Daoy (cell line): ENCODE data around the gene RETSAT. TPM values are rescaled to one million over a fixed set of nuclear protein-coding genes. Genes with fewer than 3 reads are reported as not detected.
"Not testable (repeated sequence)": the region's sequence is repeated elsewhere in the genome, so short reads cannot be mapped to it uniquely, and the experiment has no call there.

ENCODE experiments used
- DNase-seq: peaks from one replicate; pipeline ENCODE4 v3.0.0-alpha.2; 2015; ENCODE audit warnings: low read depth
- total RNA-seq: library from RNA; depleted of rRNA; stranded (reverse); fragments of >200 nt; shearing (Covaris generic); gene quantifications from 2 replicates; pipeline ENCODE4 v1.2.3, GENCODE V29; 2014

RETSAT gene
- total RNA-seq, 1 experiment from 2014 or later = 18.8 TPM

- no peak for DNase-seq
These were observed 25.7 kb upstream of the RETSAT start for GRCh38 chr2:85380048-85380447.

DNA sequence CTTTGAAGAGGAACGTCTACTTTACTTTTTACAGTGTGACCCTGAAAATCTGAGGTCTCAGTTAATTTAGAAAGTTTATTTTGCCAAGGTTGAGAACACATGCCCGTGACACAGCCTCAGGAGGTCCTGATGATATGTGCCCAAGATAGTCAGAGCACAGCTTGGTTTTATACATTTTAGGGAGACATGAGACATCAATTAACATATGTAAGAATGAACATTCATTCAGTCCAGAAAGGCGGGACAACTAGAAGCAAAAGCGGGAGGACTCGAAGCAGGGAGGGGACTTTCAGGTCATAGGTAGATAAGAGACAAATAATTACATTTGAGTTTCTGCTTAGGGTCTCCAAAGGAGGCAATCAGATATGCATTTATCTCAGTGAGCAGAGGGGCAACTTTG is 23.9 kb upstream of the RETSAT start:
- no peak for DNase-seq

DNA sequence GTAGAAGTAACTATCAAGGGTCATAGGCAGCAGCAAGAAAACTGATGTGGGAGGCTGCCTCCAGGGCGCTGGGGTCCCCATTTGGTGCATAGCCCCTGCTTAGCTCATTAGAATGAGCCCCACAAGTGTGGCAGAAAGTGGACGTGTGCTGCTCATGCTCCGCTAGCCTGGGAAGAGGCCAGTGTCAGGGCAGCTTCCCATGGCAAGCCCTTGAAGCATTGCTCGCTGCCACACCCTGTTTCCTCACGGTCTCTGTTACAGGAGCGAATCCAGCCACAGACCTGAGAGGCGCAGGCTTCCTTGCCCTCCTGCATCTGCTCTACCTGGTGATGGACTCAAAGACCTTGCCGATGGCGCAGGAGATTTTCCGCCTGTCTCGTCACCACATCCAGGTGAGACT is 22.8 kb upstream of the RETSAT start:
- no peak for DNase-seq

- no peak for DNase-seq
These were observed 22.1 kb upstream of the RETSAT start for GRCh38 chr2:85376291-85377065.

- DNase-seq = no peak
These were observed 16.7 kb upstream of the RETSAT start for GRCh38 chr2:85371045-85371444.

DNA sequence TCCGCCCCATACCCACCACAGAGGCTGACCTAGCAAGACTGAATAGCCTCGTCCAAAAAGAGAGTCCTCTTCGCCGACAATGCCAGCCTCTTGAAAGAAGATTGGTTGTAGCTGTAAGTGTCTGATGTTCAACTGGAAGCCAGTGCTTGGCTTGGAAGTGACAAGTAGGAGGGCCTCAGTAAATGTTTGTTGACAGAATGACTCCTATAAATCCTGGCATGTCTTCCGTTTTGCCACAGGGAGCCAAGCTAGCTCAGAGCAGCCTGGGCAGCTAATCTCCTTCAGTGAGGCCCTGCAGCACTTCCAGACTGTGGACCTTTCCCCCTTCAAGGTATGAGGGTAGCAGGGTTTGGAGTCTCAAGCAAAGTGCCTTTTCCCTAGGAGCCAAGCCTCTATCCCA is 15.2 kb upstream of the RETSAT start:
- peak; percentile 10 for DNase-seq

- DNase-seq = no peak
These were observed 14.6 kb upstream of the RETSAT start for GRCh38 chr2:85368921-85369320.

- DNase-seq = no peak
These were observed 12.9 kb upstream of the RETSAT start for GRCh38 chr2:85367180-85367579.

DNA sequence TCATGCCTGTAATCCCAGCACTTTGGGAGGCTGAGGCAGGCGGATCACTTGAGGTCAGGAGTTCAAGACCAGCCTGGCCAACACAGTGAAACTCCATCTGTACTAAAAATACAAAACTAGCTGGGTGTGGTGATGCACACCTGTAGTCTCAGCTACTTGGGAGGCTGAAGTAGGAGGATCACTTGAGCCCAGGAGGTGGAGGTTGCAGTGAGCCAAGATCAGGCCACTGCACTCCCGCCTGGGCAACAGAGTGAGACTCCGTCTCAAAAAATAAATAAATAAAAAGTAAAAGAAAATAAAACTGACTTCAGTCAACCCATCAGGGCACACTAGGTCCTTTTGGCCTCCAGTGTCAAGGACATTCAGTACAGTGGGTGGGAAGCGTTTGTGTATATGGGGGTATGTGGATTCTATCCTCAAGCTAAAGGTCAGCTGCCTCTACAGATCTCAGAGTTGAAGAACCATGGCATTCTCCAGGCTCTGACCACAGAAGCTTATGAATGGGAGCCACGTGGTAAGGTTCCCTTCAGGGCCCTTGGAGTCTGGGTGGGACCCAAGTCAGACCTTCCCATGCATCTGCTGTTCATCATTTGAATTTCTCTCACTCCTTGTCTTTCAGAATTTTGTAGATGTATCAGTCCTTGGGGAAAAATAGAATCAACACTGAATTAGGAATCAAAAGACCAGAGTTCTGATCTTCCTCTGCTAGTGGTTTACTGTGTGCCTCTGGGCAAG is 8.5 kb upstream of the RETSAT start:
- not testable (repeated sequence) for DNase-seq

DNA sequence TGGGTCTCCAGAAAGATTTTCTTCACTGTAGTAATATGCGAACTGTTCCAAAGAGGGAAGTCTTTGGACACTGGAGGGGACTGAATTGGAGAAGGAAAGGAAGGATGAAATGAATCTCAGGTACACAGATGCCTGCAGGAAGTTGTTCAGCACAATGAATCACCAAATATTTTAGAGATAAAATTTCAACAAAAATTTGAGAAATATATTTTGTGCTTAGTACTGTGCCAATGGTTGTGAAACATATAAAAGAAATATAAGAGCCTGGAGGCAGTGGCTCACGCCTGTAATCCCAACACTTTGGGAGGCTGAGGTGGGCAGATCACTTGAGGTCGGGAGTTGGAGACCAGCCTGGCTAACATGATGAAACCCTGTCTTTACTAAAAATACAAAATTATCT is 3.4 kb upstream of the RETSAT start:
- no peak for DNase-seq

DNA sequence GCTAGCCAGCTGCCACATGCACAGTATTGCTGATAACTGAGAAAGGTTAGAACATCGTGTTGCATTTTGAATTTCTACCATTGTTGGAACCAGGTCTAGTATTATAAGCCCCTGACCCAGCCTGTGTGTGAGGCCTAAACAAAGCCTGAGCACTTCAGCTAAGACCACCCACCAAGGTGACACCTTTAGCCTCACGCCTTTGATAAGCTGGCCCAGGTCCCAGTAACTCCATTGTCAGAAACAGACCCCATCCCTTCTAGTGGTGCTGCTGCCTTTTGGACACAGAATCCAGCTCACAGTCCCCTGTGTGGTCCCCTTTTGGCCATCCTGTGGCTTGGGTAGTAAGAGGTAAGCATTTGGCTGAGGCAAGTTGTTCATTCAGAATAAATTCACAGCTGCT is 1.9 kb upstream of the RETSAT start:
- no peak for DNase-seq

- DNase-seq = no peak
These were observed 1.2 kb upstream of the RETSAT start for GRCh38 chr2:85355521-85355920.

- DNase-seq = no peak
These were observed 714 bp upstream of the RETSAT start for GRCh38 chr2:85355073-85355410.

DNA sequence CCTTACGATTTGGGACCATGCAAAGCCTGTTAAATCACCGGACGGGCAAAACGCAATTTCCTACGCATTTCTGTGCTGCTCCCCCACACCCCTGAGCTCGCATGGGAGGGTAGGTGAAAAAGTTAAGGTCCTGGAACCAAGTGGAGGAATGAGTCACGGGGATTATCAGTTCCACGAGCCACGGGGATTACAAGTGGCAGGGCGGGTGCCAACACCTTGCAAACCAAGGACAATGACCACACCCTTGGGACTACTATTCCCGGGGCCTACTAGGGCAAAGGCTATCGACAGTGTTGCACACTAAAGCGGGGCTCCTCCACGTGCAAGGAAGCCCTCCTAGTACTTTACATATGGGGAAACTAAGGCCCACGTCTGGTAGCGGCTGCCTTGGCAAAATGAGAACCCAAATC is 447 bp downstream of the RETSAT start:
- DNase-seq = peak; percentile 28

DNA sequence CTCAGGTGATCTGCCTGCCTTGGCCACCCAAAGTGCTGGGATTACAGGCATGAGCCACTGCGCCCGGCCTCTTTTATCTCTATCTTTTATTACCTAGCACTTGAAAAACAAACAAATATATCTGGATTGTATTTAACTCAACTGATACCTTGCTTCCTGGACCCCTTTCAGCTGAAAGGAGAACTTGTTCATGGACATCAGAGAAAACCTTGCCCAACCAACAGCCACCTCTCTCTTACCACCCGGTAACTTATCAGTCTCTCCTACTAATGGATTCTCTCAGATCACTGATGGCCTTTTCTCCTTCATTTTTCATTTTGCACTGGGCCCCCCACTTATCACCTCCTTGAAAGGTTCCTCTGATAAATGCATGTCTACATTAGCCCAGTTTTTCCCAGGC is 6.7 kb downstream of the RETSAT start:
- DNase-seq = no peak

- no peak for DNase-seq
These were observed 9.9 kb downstream of the RETSAT start for GRCh38 chr2:85344356-85344954.

- DNase-seq = not testable (repeated sequence)
These were observed 11.0 kb downstream of the RETSAT start for GRCh38 chr2:85343207-85343895.

GRCh38 chr2:85342156-85342555 is 12.2 kb downstream of the RETSAT start:
- DNase-seq = no peak

DNA sequence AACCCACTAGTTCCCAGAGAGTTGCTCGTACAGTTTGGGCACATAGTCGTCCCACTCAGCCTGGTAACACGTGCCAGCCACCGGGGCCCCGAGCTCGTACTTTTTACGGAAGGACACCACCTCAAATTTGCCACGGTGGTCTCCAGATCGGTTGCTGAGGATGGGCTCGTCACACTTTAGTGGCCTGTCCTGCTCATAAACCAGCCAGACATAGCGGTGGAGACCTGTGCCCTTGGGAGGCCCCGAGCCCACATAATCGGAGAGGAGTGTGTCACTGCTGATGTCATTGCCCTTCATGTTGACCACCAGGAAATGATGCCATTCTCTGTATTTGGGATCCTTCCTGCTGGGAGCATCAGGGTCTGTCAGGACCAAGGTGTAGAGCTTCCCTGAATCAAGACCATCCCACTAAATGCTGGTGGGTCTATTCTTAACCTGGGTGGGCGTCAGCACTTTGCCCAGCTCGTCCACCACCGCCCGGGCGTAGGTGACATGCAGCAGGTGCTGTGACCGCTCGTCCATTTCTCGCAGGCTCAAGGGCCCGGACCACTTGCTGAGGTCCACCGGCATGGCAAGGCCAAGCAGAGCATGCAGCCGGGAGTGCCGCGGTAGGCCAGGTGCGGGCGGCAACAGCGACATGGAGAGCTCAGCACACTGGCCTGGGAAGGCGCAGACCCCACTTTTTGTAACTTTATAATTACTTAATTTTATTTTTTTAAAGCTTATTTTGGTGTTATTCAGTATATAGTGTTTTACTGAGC is 12.9 kb downstream of the RETSAT start:
- DNase-seq = no peak

DNA sequence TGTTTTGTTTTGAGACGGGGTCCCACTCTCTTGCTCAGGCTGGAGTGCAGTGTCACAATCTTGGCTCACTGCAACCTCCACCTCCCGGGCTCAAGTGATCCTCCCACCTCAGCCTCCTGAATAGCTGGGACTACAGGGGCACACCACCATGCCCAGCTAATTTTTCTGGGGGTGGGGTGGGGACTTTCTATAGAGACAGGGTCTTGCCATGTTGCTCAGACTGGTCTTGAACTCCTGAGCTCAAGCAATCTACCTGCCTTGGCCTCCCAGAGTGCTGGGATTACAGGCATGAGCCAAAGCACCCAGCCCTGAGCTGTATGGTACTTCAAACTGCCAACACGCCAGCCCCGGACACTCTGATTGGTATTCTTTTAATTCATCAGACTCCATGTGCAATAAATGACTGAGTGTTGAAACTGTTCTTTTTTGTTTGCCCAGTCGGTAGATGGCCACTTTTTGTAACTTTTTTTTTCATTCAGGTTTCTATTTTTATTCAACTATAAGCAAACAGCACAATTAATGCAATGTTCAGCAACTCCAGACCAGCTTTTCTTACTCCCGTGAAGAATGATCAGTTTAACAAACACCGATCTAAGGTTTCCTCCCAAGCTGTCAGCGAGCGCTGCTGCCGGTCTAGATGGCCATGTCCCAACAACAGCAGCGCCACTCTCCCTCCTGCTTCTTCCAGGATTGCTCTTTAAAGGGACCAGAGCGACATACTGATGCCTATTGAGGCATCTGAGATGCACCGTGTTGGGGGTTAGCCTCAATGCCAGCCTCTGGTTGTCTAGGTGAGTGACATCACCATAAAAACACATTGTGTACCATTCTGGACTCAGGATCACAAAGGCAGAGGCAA is 14.1 kb downstream of the RETSAT start:
- DNase-seq = no peak

- DNase-seq = no peak
These were observed 19.4 kb downstream of the RETSAT start for GRCh38 chr2:85334928-85335327.
